GM12864 (cell line): ENCODE data around the gene HS2ST1.

ENCODE experiments used
- DNase-seq: peaks from one replicate; pipeline ENCODE4 v3.0.0-alpha.2; 2011; ENCODE audit warnings: low read depth
- H3K4me3 ChIP-seq: 2 replicates; pipeline ENCODE4 v1.5.1; 2011; ENCODE audit warnings: mild to moderate bottlenecking, low read depth, low read length, control low read depth
- CTCF ChIP-seq: IDR thresholded peaks from 2 replicates; pipeline ENCODE4 v1.5.1; 2011; ENCODE audit warnings: low read depth, mild to moderate bottlenecking, moderate library complexity, low read length, control low read depth, inconsistent platforms; ENCODE audit errors: missing control alignments

HS2ST1 gene

GRCh38 chr1:86913399-86913895, 988 bp upstream of the HS2ST1 start:
- no peak for TF ChIP-seq CTCF
- DNase-seq, result peak; percentile 50
- H3K4me3 ChIP-seq, result peak overlapping the region; percentile 98

- no peak for TF ChIP-seq CTCF
- H3K4me3 ChIP-seq, result peak within 1 kb of the TSS; percentile 98
- DNase-seq, result peak; percentile 100
Measured at GRCh38 chr1:86913896-86914600, 387 bp upstream of the HS2ST1 start, which contains the start of gene SELENOF. Gene SELENOF, minus strand, starts transcription at chr1:86914126. Its CDS starts 15 bp downstream, at chr1:86914111.

- peak overlapping the region; percentile 72 for H3K4me3 ChIP-seq
- TF ChIP-seq CTCF, result no peak
- no peak for DNase-seq
Measured at GRCh38 chr1:86914998-86915736, 732 bp downstream of the HS2ST1 start.

- DNase-seq, result no peak
- no peak for TF ChIP-seq CTCF
Measured at GRCh38 chr1:86915737-86916235, 1.4 kb downstream of the HS2ST1 start.

GRCh38 chr1:86916752-86917151, 2.3 kb downstream of the HS2ST1 start:
- peak overlapping the region; percentile 72; the same call in 1 of the 2 replicates for H3K4me3 ChIP-seq
- TF ChIP-seq CTCF, result no peak

More at GRCh38 chr1:86915737-86916235, 1.4 kb downstream of the HS2ST1 start:
- H3K4me3 ChIP-seq, result peak overlapping the region; percentile 72

GRCh38 chr1:86922445-86922844, 8.0 kb downstream of the HS2ST1 start:
- TF ChIP-seq CTCF, result no peak
- no peak for DNase-seq
- H3K4me3 ChIP-seq, result no peak overlapping the region

More at GRCh38 chr1:86916752-86917151, 2.3 kb downstream of the HS2ST1 start:
- no peak for DNase-seq
